DND-41 (cell line): ENCODE results near the gene CAPSL.

Source experiments
- CTCF ChIP-seq: IDR thresholded peaks from 2 replicates; pipeline ENCODE4 v1.5.1; 2012; ENCODE audit warnings: borderline replicate concordance, low read length, moderate library complexity, mild to moderate bottlenecking; ENCODE audit not compliant: poor library complexity, severe bottlenecking; ENCODE audit errors: extremely low read depth
- EZH2 ChIP-seq: IDR thresholded peaks from 3 replicates; pipeline ENCODE4 v1.6.1; 2012; ENCODE audit warnings: borderline replicate concordance, low read depth, mild to moderate bottlenecking, moderate library complexity, low read length, inconsistent platforms; ENCODE audit not compliant: severe bottlenecking

- TF ChIP-seq CTCF (no peak), EZH2 (no peak)
Measured at GRCh38 chr5:35876922-35877321, 61.5 kb downstream of the CAPSL start.
